Measurements from ENCODE around the gene BMPR1A.

BMPR1A gene

DNA sequence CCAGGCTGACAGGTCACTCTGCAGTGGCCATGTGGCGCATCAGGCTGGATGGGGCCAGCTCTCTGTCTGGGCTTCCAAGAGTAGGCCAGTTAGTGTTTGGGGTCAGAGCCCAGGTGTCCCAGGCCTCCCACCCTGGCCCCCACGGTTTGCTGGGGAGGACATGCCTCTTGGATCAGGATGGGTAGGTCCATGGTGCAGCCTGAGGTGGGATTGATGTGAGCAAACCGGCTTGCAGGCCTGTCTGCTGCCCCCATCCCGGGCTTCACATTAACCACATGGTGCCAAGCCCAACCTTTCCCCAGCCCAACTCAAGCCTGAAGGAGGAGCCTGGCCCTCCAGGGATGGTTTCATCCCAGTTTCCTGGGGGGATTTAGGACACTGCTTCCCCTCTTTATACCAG is 48.9 kb upstream of the BMPR1A start (continued):
- TF ChIP-seq, protein P1, sequence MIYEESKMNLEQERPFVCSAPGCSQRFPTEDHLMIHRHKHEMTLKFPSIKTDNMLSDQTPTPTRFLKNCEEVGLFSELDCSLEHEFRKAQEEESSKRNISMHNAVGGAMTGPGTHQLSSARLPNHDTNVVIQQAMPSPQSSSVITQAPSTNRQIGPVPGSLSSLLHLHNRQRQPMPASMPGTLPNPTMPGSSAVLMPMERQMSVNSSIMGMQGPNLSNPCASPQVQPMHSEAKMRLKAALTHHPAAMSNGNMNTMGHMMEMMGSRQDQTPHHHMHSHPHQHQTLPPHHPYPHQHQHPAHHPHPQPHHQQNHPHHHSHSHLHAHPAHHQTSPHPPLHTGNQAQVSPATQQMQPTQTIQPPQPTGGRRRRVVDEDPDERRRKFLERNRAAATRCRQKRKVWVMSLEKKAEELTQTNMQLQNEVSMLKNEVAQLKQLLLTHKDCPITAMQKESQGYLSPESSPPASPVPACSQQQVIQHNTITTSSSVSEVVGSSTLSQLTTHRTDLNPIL (CRISPR knock-in tag; IDR thresholded peaks at IDR 0.05; ENCODE audit: low read depth), result no peak
- TF ChIP-seq SNAI2 (CRISPR knock-in tag; IDR thresholded peaks at IDR 0.05) (no peak), BACH2 (CRISPR knock-in tag; IDR thresholded peaks at IDR 0.05; ENCODE audit: borderline replicate concordance) (no peak), ISL1 (CRISPR knock-in tag; IDR thresholded peaks at IDR 0.05) (no peak), ZNF565 (CRISPR knock-in tag; conservative IDR thresholded peaks at IDR 0.05; ENCODE audit: low read depth) (no peak), TOX (CRISPR knock-in tag; IDR thresholded peaks at IDR 0.05; ENCODE audit: borderline replicate concordance) (no peak)
- TF ChIP-seq, protein P2, sequence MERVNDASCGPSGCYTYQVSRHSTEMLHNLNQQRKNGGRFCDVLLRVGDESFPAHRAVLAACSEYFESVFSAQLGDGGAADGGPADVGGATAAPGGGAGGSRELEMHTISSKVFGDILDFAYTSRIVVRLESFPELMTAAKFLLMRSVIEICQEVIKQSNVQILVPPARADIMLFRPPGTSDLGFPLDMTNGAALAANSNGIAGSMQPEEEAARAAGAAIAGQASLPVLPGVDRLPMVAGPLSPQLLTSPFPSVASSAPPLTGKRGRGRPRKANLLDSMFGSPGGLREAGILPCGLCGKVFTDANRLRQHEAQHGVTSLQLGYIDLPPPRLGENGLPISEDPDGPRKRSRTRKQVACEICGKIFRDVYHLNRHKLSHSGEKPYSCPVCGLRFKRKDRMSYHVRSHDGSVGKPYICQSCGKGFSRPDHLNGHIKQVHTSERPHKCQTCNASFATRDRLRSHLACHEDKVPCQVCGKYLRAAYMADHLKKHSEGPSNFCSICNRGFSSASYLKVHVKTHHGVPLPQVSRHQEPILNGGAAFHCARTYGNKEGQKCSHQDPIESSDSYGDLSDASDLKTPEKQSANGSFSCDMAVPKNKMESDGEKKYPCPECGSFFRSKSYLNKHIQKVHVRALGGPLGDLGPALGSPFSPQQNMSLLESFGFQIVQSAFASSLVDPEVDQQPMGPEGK (CRISPR knock-in tag; IDR thresholded peaks at IDR 0.05; ENCODE audit: borderline replicate concordance), result no peak
- TF ChIP-seq, protein P3, sequence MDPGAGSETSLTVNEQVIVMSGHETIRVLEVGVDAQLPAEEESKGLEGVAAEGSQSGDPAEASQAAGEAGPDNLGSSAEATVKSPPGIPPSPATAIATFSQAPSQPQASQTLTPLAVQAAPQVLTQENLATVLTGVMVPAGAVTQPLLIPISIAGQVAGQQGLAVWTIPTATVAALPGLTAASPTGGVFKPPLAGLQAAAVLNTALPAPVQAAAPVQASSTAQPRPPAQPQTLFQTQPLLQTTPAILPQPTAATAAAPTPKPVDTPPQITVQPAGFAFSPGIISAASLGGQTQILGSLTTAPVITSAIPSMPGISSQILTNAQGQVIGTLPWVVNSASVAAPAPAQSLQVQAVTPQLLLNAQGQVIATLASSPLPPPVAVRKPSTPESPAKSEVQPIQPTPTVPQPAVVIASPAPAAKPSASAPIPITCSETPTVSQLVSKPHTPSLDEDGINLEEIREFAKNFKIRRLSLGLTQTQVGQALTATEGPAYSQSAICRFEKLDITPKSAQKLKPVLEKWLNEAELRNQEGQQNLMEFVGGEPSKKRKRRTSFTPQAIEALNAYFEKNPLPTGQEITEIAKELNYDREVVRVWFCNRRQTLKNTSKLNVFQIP (CRISPR knock-in tag; IDR thresholded peaks at IDR 0.05; ENCODE audit: borderline replicate concordance, low read depth), result no peak

DNA sequence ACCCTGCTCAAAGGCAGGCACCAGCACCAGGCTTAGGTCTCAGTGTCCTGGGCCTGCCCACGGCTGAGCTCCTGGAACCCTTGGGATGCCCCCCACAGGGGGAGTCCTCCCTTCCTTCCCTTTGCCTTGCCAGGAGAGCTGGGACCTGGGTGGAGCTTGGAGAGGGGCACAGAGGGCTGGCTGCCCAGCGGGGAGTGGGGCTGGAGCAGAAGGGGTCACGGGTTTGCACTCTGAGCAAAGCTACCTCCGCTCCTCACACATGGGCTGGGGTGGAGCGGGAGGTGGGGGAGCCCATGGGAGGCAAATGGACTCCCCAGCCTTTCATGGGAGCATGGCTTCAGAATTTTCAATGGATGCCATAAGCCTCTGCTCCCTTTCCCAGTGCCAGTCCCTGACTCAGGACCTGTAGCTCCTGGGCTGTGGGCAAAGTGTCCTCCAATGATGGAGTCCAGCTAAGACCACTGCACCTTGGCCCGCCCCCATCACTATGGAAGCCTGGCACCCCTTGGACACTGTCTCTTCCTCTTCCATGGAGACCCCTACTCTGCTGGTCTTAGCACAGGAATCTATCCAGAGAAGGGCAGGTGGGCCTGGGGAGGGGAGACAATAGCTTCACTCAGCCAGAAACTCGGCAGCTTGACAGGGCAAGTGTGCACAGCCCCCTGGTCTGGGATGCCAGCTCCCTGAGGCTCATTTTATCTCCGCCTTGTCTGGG is 48.2 kb upstream of the BMPR1A start:
- no peak for ATAC-seq
- TF ChIP-seq TOX (CRISPR knock-in tag; IDR thresholded peaks at IDR 0.05; ENCODE audit: borderline replicate concordance), result no peak
- no peak for TF ChIP-seq GLIS3 (CRISPR knock-in tag; IDR thresholded peaks at IDR 0.05)
- TF ChIP-seq, protein P4, sequence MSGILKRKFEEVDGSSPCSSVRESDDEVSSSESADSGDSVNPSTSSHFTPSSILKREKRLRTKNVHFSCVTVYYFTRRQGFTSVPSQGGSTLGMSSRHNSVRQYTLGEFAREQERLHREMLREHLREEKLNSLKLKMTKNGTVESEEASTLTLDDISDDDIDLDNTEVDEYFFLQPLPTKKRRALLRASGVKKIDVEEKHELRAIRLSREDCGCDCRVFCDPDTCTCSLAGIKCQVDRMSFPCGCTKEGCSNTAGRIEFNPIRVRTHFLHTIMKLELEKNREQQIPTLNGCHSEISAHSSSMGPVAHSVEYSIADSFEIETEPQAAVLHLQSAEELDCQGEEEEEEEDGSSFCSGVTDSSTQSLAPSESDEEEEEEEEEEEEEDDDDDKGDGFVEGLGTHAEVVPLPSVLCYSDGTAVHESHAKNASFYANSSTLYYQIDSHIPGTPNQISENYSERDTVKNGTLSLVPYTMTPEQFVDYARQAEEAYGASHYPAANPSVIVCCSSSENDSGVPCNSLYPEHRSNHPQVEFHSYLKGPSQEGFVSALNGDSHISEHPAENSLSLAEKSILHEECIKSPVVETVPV (CRISPR knock-in tag; IDR thresholded peaks at IDR 0.05), result no peak
- TF ChIP-seq, protein P5, sequence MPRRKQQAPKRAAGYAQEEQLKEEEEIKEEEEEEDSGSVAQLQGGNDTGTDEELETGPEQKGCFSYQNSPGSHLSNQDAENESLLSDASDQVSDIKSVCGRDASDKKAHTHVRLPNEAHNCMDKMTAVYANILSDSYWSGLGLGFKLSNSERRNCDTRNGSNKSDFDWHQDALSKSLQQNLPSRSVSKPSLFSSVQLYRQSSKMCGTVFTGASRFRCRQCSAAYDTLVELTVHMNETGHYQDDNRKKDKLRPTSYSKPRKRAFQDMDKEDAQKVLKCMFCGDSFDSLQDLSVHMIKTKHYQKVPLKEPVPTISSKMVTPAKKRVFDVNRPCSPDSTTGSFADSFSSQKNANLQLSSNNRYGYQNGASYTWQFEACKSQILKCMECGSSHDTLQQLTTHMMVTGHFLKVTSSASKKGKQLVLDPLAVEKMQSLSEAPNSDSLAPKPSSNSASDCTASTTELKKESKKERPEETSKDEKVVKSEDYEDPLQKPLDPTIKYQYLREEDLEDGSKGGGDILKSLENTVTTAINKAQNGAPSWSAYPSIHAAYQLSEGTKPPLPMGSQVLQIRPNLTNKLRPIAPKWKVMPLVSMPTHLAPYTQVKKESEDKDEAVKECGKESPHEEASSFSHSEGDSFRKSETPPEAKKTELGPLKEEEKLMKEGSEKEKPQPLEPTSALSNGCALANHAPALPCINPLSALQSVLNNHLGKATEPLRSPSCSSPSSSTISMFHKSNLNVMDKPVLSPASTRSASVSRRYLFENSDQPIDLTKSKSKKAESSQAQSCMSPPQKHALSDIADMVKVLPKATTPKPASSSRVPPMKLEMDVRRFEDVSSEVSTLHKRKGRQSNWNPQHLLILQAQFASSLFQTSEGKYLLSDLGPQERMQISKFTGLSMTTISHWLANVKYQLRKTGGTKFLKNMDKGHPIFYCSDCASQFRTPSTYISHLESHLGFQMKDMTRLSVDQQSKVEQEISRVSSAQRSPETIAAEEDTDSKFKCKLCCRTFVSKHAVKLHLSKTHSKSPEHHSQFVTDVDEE (CRISPR knock-in tag; IDR thresholded peaks at IDR 0.05), result no peak

DNA sequence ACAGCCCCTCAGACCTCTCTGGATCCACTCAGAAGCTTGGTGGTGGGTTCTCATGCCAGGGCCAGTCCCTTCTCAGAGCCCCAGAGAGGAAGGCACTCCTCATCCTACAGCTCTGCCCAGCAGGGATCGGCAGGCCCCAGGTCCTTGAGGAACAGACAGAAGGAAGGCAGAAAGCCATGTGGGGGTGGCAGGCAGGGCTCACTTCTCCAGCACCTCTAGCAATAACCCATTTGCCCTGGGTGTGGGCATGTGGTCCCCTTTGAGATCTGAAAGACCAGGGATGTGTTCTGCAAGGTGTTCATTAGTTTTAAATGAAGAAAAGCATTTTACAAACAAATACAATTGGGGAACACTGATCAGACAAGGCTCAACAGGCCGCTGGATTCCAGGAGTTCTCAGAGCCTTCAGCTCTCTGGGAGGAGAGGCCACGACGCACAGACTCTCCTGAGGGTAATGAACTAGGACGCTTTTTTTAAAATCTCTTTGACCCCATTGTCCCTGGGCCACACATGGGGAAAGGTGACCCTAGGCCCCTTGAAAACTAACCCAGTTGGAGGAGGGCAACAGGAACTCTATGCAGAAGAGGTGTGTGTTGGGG is 47.5 kb upstream of the BMPR1A start:
- TF ChIP-seq, protein P2 (CRISPR knock-in tag; IDR thresholded peaks at IDR 0.05; ENCODE audit: borderline replicate concordance), result no peak
- ATAC-seq, result no peak

DNA sequence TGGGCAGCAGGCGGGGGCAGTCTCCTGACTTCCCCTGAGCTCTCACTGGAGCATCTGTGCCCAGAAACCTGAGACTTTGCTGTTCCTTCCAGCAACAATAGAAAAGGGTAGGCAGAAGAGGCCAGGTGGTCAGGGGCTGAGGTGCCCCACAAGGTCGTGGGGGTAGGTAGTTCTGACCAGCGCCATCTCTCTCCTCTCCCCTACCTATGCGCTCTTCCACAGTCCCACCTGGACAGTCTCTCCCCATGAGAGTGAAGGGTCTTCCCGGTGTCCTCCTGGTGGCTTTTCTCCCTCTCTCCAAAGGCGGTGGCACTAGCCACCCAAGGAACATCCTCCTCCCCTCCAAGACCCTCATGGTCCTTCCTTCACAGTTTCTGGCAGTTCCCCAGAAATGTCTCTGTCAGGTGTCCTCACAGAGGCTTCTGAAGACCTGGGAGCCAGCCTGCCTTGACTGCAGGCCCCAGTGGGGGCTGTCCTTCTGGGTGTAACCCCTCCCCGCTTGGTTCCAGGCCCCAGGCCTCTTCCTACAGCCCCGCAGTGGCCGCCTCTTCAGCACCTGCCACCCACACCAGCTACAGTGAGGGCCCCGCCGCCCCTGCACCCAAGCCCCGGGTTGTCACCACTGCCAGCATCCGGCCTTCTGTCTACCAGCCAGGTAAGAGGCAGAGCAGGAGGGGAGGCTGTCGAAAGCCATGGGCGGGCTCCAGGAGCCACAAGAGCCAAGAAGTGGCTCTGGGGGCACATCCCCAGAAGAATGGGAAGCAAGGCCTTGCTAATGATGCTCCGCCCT is 46.8 kb upstream of the BMPR1A start:
- no peak for ATAC-seq
- TF ChIP-seq, protein P3 (CRISPR knock-in tag; IDR thresholded peaks at IDR 0.05; ENCODE audit: borderline replicate concordance, low read depth), result no peak
- TF ChIP-seq TOX (CRISPR knock-in tag; IDR thresholded peaks at IDR 0.05; ENCODE audit: borderline replicate concordance) (no peak), ZFP3 (CRISPR knock-in tag; IDR thresholded peaks at IDR 0.05) (no peak), ZNF565 (CRISPR knock-in tag; conservative IDR thresholded peaks at IDR 0.05; ENCODE audit: low read depth) (no peak), ISL1 (CRISPR knock-in tag; IDR thresholded peaks at IDR 0.05) (no peak)
- TF ChIP-seq, protein P4 (CRISPR knock-in tag; IDR thresholded peaks at IDR 0.05), result no peak

All from SK-N-SH treated with all-trans-retinoic acid at 6 μM for 48 hours (cell line).